NCI-H187 treated with DMSO at 0.1 percent for 48 hours (cell line): ENCODE measurements around the gene KRTAP4-3.
"Not testable (repeated sequence)": the region's sequence is repeated elsewhere in the genome, so short reads cannot be mapped to it uniquely, and the experiment has no call there.

Source experiments
- DNase-seq: peaks from one replicate; lab custom pipeline; 2025; lab: John Stamatoyannopoulos, UW

Gene KRTAP4-3

DNA sequence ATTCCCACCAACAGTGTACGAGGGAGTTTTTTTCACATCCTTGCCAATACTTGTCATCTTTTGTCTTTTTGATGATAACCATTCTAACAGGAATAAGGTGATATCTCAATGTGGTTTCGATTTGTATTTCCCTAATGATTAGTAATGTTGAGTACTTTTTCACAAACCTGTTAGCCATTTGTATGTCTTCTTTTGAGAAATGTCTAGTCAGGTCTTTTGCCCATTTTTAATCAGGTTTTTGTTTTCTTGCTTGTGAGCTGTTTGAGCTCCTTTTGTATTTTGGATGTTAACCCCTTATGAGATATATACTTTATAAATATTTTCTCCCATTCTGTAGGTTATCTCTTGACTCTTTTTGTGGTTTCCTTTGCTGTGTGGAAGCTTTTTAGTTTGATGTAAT is 16.5 kb downstream of the KRTAP4-3 start:
- DNase-seq: no peak

GRCh38 chr17:41150026-41150425 is 18.0 kb downstream of the KRTAP4-3 start:
- no peak for DNase-seq

DNA sequence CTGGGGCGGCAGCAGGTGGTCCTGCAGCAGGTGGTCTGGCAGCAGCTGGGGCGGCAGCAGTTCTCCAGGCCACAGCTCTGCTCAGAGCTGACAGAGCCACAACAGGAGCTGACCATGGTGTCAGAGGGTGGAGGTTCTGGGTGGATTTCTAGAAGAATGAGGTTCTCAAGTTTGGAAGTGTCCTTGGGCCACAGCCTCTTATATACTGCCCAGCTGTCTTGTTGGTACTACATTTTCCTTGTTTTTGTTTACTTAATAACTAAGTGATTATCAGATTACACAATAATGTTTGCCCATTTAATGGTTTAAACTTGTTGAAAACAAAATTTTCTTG is 18.4 kb downstream of the KRTAP4-3 start, which contains the start of gene KRTAP4-5:
TSS of gene KRTAP4-5 (minus strand) at position 174 of the 334 bp plus-strand sequence. CDS start at position 116, 58 bp downstream.
- DNase-seq: no peak

GRCh38 chr17:41148971-41149651 is 18.9 kb downstream of the KRTAP4-3 start:
- DNase-seq: not testable (repeated sequence)

GRCh38 chr17:41147531-41148204 is 20.4 kb downstream of the KRTAP4-3 start:
- no peak for DNase-seq

GRCh38 chr17:41145261-41145660 is 22.8 kb downstream of the KRTAP4-3 start:
- DNase-seq: no peak

GRCh38 chr17:41144846-41145245 is 23.2 kb downstream of the KRTAP4-3 start:
- DNase-seq: no peak

GRCh38 chr17:41141361-41141760 is 26.7 kb downstream of the KRTAP4-3 start:
- no peak for DNase-seq

GRCh38 chr17:41140360-41141131 is 27.5 kb downstream of the KRTAP4-3 start, which contains the start of gene KRTAP4-6:
Gene KRTAP4-6, minus strand, starts transcription at chr17:41140544. Its CDS starts 57 bp downstream, at chr17:41140487.
- DNase-seq: no peak

- DNase-seq: not testable (repeated sequence)
Observed at GRCh38 chr17:41139865-41140264, 28.2 kb downstream of the KRTAP4-3 start.

GRCh38 chr17:41133880-41134735 is 33.9 kb downstream of the KRTAP4-3 start:
- no peak for DNase-seq

DNA sequence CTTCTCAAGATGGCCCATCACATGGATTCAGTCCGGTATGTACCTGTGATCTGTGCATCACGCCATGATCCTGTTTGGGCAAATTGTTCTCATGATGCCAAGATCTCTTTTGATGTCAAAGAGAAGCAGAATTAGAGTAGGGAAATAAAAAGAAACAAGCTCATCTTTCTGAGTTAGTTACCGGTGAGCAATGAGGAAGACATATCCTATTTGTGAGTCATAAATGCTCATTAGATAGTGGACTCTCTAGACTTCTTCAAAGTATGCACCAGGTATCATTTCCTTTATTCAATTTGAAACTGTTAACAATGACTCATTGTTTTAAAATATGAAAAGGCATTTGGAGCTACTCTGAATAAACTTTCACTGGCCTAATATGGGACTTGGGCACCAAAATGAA is 36.0 kb downstream of the KRTAP4-3 start:
- DNase-seq: no peak

- DNase-seq: no peak
Observed at GRCh38 chr17:41127371-41127770, 40.6 kb downstream of the KRTAP4-3 start.

DNA sequence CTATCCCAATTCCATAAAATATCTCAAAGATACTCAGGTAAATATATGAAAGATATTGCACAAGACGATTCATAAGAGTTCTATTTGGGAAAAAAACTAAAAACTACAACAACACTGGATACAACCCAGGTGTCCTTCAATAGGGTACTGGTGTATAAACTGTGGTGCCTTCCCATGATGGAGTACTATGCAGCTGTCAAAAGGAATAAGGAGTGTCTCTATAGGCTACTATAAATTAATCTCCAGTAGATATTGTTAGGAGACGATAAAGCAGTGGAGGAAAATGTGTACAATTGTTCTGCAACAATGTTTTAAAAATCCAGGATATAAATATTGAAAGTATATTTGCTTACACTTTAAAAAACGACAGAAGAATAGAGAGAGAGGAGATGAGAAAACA is 41.6 kb downstream of the KRTAP4-3 start:
- no peak for DNase-seq

DNA sequence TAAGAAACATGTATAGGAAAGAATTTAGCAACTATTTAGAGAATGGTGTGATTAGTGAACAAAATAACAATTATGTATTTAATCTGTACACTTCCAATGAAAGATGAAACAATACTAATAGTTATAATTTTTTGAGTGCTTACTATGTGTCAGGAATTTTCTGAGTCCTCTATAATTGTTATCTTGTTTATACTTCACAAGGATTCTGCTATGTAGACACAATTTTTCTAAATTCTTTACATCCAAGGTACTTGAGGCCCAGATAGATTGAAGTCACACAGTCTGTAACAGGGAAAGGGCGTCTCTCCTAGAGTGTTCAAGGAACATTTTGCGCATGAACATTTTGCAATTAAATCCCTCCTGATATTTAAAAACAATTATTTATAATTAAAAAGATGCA is 43.0 kb downstream of the KRTAP4-3 start:
- DNase-seq: no peak

- DNase-seq: not testable (repeated sequence)
Observed at GRCh38 chr17:41123991-41124371, 44.0 kb downstream of the KRTAP4-3 start, which contains the start of gene KRTAP4-12. Gene KRTAP4-12, minus strand, starts transcription at chr17:41124182. Its CDS starts 60 bp downstream, at chr17:41124122.

DNA sequence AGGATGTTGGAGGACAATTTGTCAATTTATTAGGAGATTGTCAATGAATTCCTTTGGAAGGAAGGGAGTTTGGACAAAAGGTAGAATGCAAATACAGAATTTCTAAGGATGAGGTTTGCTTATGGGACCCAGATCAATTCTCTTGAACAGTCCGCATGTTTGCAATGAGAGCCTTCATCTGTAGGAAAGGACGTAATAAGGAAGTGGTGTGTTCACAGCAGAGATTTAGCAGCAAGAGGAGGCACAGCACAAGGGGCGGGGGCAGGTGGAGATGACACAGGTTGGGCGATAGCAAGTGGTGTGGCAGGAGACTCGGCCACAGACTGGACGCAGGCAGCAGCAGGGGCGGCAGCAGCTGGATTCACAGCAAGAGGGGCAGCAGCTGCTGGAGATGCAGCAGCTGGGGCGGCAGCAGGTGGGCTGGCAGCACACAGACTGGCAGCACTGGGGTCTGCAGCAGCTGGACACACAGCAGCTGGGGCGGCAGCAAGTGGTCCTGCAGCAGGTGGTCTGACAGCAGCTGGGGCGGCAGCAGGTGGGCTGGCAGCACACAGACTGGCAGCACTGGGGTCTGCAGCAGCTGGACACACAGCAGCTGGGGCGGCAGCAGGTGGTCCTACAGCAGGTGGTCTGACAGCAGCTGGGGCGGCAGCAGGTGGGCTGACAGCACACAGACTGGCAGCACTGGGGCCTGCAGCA is 44.6 kb downstream of the KRTAP4-3 start:
- DNase-seq: not testable (repeated sequence)

DNA sequence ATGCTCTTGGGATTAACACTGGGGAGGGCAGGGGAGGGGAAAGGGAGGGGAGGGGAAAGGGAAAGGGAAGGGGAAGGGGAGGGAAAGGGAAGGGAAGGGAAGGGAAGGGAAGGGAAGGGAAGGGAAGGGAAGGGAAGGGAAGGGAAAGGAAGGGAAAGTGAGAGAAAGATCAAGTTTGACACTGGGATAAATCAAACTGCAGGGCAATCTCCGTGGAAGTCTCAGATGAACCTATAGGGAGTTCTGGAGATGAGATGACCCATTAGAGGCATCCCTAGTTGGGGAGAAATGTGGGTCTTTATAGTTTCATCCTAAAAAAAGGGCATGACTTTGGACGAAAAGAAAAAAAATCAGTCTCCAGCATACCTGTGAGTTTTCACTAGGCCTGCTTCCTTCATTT is 46.3 kb downstream of the KRTAP4-3 start:
- no peak for DNase-seq

GRCh38 chr17:41119696-41120690 is 48.0 kb downstream of the KRTAP4-3 start:
- DNase-seq: not testable (repeated sequence)

- DNase-seq: no peak
Observed at GRCh38 chr17:41118721-41119120, 49.3 kb downstream of the KRTAP4-3 start.
